H1 (cell line): ENCODE data around the gene AIDA. TPM values are rescaled to one million over a fixed set of nuclear protein-coding genes. Genes with fewer than 3 reads are reported as not detected.

Experiments
- BACH1 ChIP-seq: IDR thresholded peaks from 2 replicates; pipeline ENCODE4 v1.6.1; 2012; ENCODE audit warnings: low read length, improper control_type of control experiment
- CHD1 ChIP-seq: IDR thresholded peaks from 2 replicates; pipeline ENCODE4 v1.6.1; 2012; ENCODE audit warnings: low read depth, low read length, improper control_type of control experiment
- CTBP2 ChIP-seq: IDR thresholded peaks from 2 replicates; pipeline ENCODE4 v1.7.0; 2011; ENCODE audit warnings: borderline replicate concordance, mild to moderate bottlenecking, moderate library complexity, mixed read lengths, low read length; ENCODE audit not compliant: insufficient read depth, insufficient read length
- HDAC2 ChIP-seq, 2 experiments: fragments of 300-600 bp in 1 of 2; sonication (generic) in 1 of 2; IDR thresholded peaks; 2 replicates each; pipeline ENCODE4 v1.6.1; 2011 to 2012; ENCODE audit warnings: low read depth in 2 of 2, low read length in 2 of 2, mild to moderate bottlenecking in 2 of 2, moderate library complexity in 2 of 2, borderline replicate concordance in 1 of 2, inconsistent platforms in 1 of 2
- NANOG ChIP-seq: IDR thresholded peaks from 2 replicates; pipeline ENCODE4 v1.6.1; 2011; ENCODE audit warnings: low read length, low read depth, mild to moderate bottlenecking, inconsistent platforms; ENCODE audit not compliant: insufficient read depth, poor library complexity, severe bottlenecking
- TCF12 ChIP-seq: IDR thresholded peaks from 2 replicates; pipeline ENCODE4 v1.6.1; 2011; ENCODE audit warnings: low read depth, mild to moderate bottlenecking, low read length
- polyA plus RNA-seq, 7 experiments: library from polyadenylated mRNA; depleted of rRNA in 3 of 7; stranded (reverse) in 5 of 7; unstranded in 2 of 7; fragments of >200 nt in 5 of 7; fragments of 200-250 nt in 2 of 7; gene quantifications; 1 replicate in 5 of 7; 2 replicates in 1 of 7; 4 replicates in 1 of 7; pipeline versions ENCODE4 v1.2.1 to v1.2.3, GENCODE V29; 2011 to 2013; ENCODE audit warnings: missing spikeins in 2 of 7, mixed read lengths in 2 of 7
- total RNA-seq: library from RNA; stranded (reverse); fragmentation: NEBNext Ultra II Directional; extraction: Animal tissue kit (Norgen Biotek cat#: 25700); gene quantifications from 2 replicates; pipeline ENCODE4 v1.2.1, GENCODE V29; 2021

Gene AIDA
- total and polyA plus RNA-seq, 2 of the 8 experiments (the other 6 are each of a cell fraction or from before 2014, with no cell fraction given): 52.5 to 103 TPM

- no peak for TF ChIP-seq NANOG
- no peak for TF ChIP-seq TCF12
- TF ChIP-seq CTBP2: no peak
- TF ChIP-seq CHD1: no peak
- no peak for TF ChIP-seq HDAC2 (IDR thresholded peaks at IDR 0.05; ENCODE audit: borderline replicate concordance in 1 of 2, low read depth in 2 of 2, low read length in 2 of 2)
- no peak for TF ChIP-seq BACH1
Measured at GRCh38 chr1:222739929-222740328, 27.6 kb upstream of the AIDA start (continued).
